Neural cell (in vitro differentiated cells): ENCODE data around the gene CDK3. TPM values are rescaled to one million over a fixed set of nuclear protein-coding genes. Genes with fewer than 3 reads are reported as not detected.
"Not testable (repeated sequence)": the region's sequence is repeated elsewhere in the genome, so short reads cannot be mapped to it uniquely, and the experiment has no call there.

Experiments
- H2AFZ ChIP-seq: fragments of 200-600, 300-800 bp; sonication (generic), shearing (Covaris generic); 2 replicates; pipeline ENCODE4 v1.6.0; 2014; ENCODE audit warnings: low read depth, mild to moderate bottlenecking, antibody characterized with exemption, low read length, moderate library complexity
- H3F3A ChIP-seq: fragments of 200-600 bp; shearing (Covaris generic); 2 replicates; pipeline ENCODE4 v1.6.1; 2016; ENCODE audit warnings: mild to moderate bottlenecking, moderate library complexity, mixed read lengths, antibody characterized with exemption, low read length; ENCODE audit not compliant: insufficient read depth, poor library complexity, severe bottlenecking
- H3K27ac ChIP-seq: fragments of 200-600, 300-800 bp; sonication (generic), shearing (Covaris generic); 2 replicates; pipeline ENCODE4 v1.5.1; 2014; ENCODE audit warnings: mild to moderate bottlenecking, low read length, moderate library complexity
- H3K27me3 ChIP-seq: fragments of 300-800, 200-600 bp; sonication (generic), shearing (Covaris generic); 2 replicates; pipeline ENCODE4 v1.6.0; 2014; ENCODE audit warnings: mild to moderate bottlenecking, low read depth, low read length, moderate library complexity; ENCODE audit not compliant: insufficient read depth
- H3K36me3 ChIP-seq: fragments of 300-800, 200-600 bp; sonication (generic), shearing (Covaris generic); 2 replicates; pipeline ENCODE4 v1.5.1; 2014; ENCODE audit warnings: mild to moderate bottlenecking, antibody characterized with exemption, low read length, moderate library complexity; ENCODE audit not compliant: insufficient read depth
- H3K4me2 ChIP-seq: fragments of 300-800, 200-600 bp; sonication (generic), shearing (Covaris generic); 2 replicates; pipeline ENCODE4 v1.6.0; 2014; ENCODE audit warnings: mild to moderate bottlenecking, low read length
- H3K4me3 ChIP-seq: fragments of 300-800, 200-600 bp; sonication (generic), shearing (Covaris generic); 2 replicates; pipeline ENCODE4 v1.5.1; 2014; ENCODE audit warnings: mild to moderate bottlenecking, low read length, moderate library complexity
- H3K79me2 ChIP-seq: fragments of 200-600 bp; shearing (Covaris generic); replicated peaks from 2 replicates; pipeline ENCODE4 v1.6.0; 2014; ENCODE audit warnings: mild to moderate bottlenecking, low read length, moderate library complexity; ENCODE audit not compliant: insufficient read depth
- H3K9ac ChIP-seq: fragments of 300-800, 200-600 bp; sonication (generic), shearing (Covaris generic); 2 replicates; pipeline ENCODE4 v1.6.1; 2016; ENCODE audit warnings: mild to moderate bottlenecking, low read length, mixed read lengths
- H3K9me2 ChIP-seq: fragments of 200-600 bp; shearing (Covaris generic); 2 replicates; pipeline ENCODE4 v1.6.1; 2016; ENCODE audit warnings: mild to moderate bottlenecking, low read length, mixed read lengths; ENCODE audit not compliant: insufficient read depth
- H3K9me3 ChIP-seq: fragments of 200-600, 300-800 bp; sonication (generic), shearing (Covaris generic); 2 replicates; pipeline ENCODE4 v1.6.1; 2016; ENCODE audit warnings: mild to moderate bottlenecking, mixed run types, low read length, moderate library complexity, mixed read lengths
- H4K20me1 ChIP-seq: fragments of 200-600 bp; shearing (Covaris generic); 2 replicates; pipeline ENCODE4 v1.6.1; 2016; ENCODE audit warnings: mild to moderate bottlenecking, mixed run types; ENCODE audit not compliant: insufficient read depth
- CTCF ChIP-seq: fragments of 450-650 bp; IDR thresholded peaks from 2 replicates; pipeline ENCODE4 v1.5.1; 2014; ENCODE audit warnings: antibody characterized with exemption, mild to moderate bottlenecking, moderate library complexity; ENCODE audit not compliant: poor library complexity, severe bottlenecking
- EP300 ChIP-seq: fragments of 450-650 bp; conservative IDR thresholded peaks from 2 replicates; pipeline ENCODE4 v1.6.1; 2014; ENCODE audit warnings: antibody characterized with exemption, mild to moderate bottlenecking, moderate library complexity; ENCODE audit not compliant: poor library complexity, severe bottlenecking
- EZH2 ChIP-seq: fragments of 200-600, 300-800 bp; shearing (Covaris generic), sonication (generic); IDR thresholded peaks from 2 replicates; pipeline ENCODE4 v1.6.1; 2014; ENCODE audit warnings: antibody characterized with exemption, low read length, borderline replicate concordance, mild to moderate bottlenecking; ENCODE audit not compliant: insufficient read depth, poor library complexity, severe bottlenecking
- MXI1 ChIP-seq: fragments of 450-650 bp; conservative IDR thresholded peaks from 2 replicates; pipeline ENCODE4 v1.6.1; 2014; ENCODE audit warnings: antibody characterized with exemption, mild to moderate bottlenecking; ENCODE audit not compliant: poor library complexity, severe bottlenecking
- POLR2AphosphoS5 ChIP-seq: IDR thresholded peaks from 2 replicates; pipeline ENCODE4 v1.6.1; 2012
- RAD21 ChIP-seq: fragments of 450-650 bp; conservative IDR thresholded peaks from 2 replicates; pipeline ENCODE4 v1.6.1; 2014; ENCODE audit warnings: antibody characterized with exemption, mild to moderate bottlenecking, moderate library complexity
- REST ChIP-seq: IDR thresholded peaks from 2 replicates; pipeline ENCODE4 v1.6.1; 2012; ENCODE audit warnings: borderline replicate concordance
- SMC3 ChIP-seq: fragments of 450-650 bp; conservative IDR thresholded peaks from 2 replicates; pipeline ENCODE4 v1.6.1; 2014; ENCODE audit warnings: antibody characterized with exemption, mild to moderate bottlenecking, moderate library complexity; ENCODE audit not compliant: poor library complexity
- TAF1 ChIP-seq: IDR thresholded peaks from 2 replicates; pipeline ENCODE4 v1.6.1; 2012; ENCODE audit warnings: low read depth
- polyA plus RNA-seq: library from polyadenylated mRNA; depleted of rRNA; stranded (reverse); fragments of >200 nt; gene quantifications from 2 replicates; pipeline ENCODE4 v1.2.3, GENCODE V29; 2014

Gene CDK3
- polyA plus RNA-seq, 1 donor from 2014 or later: 29.2 TPM

GRCh38 chr17:76040376-76040775 lies 39.7 kb downstream of the CDK3 start:
- no peak overlapping the region for H3K9ac ChIP-seq
- H3K36me3 ChIP-seq: peaks cover 7% of the 10 kb centered on the region
- H4K20me1 ChIP-seq: no peaks in the 10 kb centered on the region
- H3K27ac ChIP-seq: no peak overlapping the region
- H3F3A ChIP-seq: no peaks in the 10 kb centered on the region
- no peak overlapping the region for H2AFZ ChIP-seq
- no peaks in the 10 kb centered on the region for H3K9me2 ChIP-seq
- H3K4me3 ChIP-seq: no peak overlapping the region
- no peaks in the 10 kb centered on the region for H3K79me2 ChIP-seq
- TF ChIP-seq EP300: no peak
- no peak for TF ChIP-seq RAD21
- no peak for TF ChIP-seq POLR2AphosphoS5
- TF ChIP-seq MXI1: no peak
- no peak for TF ChIP-seq TAF1
- no peaks in the 10 kb centered on the region for H3K27me3 ChIP-seq
- H3K4me2 ChIP-seq: no peak overlapping the region
- no peaks in the 10 kb centered on the region for H3K9me3 ChIP-seq

DNA sequence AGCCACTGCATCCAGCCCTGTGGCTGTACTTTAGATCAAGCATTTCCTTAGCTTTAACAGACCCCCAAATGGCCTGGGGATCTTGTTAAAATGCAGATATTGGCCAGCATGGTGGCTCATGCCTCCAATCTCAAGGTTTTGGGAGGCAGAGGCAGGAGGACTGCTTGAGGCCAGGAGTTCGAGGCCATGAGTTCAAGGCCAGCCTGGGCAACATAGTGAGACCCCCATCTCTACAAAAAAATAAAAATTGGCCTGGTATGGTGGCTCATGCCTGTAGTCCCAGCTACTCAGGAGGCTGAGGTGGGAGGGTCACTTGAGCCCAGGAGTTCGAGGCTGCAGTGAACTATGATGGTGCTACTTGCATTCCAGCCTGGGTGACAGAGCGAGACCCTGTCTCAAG lies 42.2 kb downstream of the CDK3 start:
- H3K9me2 ChIP-seq, H3K79me2 ChIP-seq, H3K9ac ChIP-seq, H3K9me3 ChIP-seq, H3K27me3 ChIP-seq, H3K4me3 ChIP-seq, H2AFZ ChIP-seq, H3K27ac ChIP-seq, H3K4me2 ChIP-seq, H3F3A ChIP-seq, H3K36me3 ChIP-seq, H4K20me1 ChIP-seq: not testable (repeated sequence)

GRCh38 chr17:76044475-76045007 lies 43.9 kb downstream of the CDK3 start:
- not testable (repeated sequence) for H3K27me3 ChIP-seq, H3K9me2 ChIP-seq, H2AFZ ChIP-seq, H3K79me2 ChIP-seq, H3K36me3 ChIP-seq, H3K9me3 ChIP-seq, H3F3A ChIP-seq, H3K9ac ChIP-seq, H4K20me1 ChIP-seq, H3K4me2 ChIP-seq, H3K27ac ChIP-seq, H3K4me3 ChIP-seq

DNA sequence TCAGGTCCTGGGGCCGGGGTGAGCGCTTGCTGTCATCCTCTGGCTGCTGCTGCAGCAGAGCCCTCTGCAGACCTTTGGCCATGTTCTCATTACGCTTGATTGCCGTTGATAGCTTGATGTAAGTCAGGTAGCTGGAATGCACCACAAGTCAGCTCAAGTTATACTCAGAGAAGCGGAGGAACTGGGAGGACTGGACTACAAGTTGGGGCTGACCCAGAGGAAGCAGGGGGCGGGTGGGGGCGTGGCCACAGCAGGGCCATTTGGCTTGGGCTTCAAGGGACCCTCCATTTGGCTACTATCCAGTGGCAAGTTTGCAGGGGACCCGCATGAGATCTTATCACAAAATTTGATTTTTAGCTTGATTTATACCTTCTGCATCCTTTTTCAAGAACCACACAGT lies 45.4 kb downstream of the CDK3 start:
- Histone ChIP-seq H3K9me2 (no peaks in the 10 kb centered on the region), H2AFZ (no peak overlapping the region), H3K9me3 (no peaks in the 10 kb centered on the region), H3K4me2 (no peak overlapping the region), H3F3A (no peaks in the 10 kb centered on the region), H3K36me3 (peaks cover 6% of the 10 kb centered on the region), H3K27me3 (no peaks in the 10 kb centered on the region), H3K4me3 (no peak overlapping the region), H3K79me2 (no peaks in the 10 kb centered on the region), H4K20me1 (no peaks in the 10 kb centered on the region), H3K27ac (no peak overlapping the region), H3K9ac (no peak overlapping the region)
- TF ChIP-seq SMC3 (no peak), MXI1 (no peak), CTCF (no peak), RAD21 (no peak), REST (no peak), EP300 (no peak), EZH2 (no peak)
